Panc1 (cell line): ENCODE measurements around the gene NHLRC2.

Experiments
- CTCF ChIP-seq: fragments of 450-650 bp; IDR thresholded peaks from 2 replicates; pipeline ENCODE4 v1.5.1; 2017; ENCODE audit warnings: mild to moderate bottlenecking
- REST ChIP-seq, 2 experiments: IDR thresholded peaks; 2 replicates each; pipeline ENCODE4 v1.6.1; 2011 to 2012; ENCODE audit warnings: low read depth in 2 of 2, control low read depth in 1 of 2, low read length in 1 of 2, mild to moderate bottlenecking in 1 of 2, moderate library complexity in 1 of 2; ENCODE audit not compliant: insufficient read depth in 1 of 2

- TF ChIP-seq REST (IDR thresholded peaks at IDR 0.05; ENCODE audit: insufficient read depth in 1 of 2, low read depth in 2 of 2, low read length in 1 of 2) (no peak), CTCF (no peak)
Observed at GRCh38 chr10:113916053-113916452, 61.6 kb downstream of the NHLRC2 start.
